NCI-H146 (cell line): ENCODE measurements around the gene MDK.
A peak's percentile ranks its signal among the peaks of the same experiment; 100 is the strongest.

Experiments
- DNase-seq: peaks from one replicate; lab custom pipeline; 2025; lab: John Stamatoyannopoulos, UW

The MDK gene, protein sequence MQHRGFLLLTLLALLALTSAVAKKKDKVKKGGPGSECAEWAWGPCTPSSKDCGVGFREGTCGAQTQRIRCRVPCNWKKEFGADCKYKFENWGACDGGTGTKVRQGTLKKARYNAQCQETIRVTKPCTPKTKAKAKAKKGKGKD

DNA sequence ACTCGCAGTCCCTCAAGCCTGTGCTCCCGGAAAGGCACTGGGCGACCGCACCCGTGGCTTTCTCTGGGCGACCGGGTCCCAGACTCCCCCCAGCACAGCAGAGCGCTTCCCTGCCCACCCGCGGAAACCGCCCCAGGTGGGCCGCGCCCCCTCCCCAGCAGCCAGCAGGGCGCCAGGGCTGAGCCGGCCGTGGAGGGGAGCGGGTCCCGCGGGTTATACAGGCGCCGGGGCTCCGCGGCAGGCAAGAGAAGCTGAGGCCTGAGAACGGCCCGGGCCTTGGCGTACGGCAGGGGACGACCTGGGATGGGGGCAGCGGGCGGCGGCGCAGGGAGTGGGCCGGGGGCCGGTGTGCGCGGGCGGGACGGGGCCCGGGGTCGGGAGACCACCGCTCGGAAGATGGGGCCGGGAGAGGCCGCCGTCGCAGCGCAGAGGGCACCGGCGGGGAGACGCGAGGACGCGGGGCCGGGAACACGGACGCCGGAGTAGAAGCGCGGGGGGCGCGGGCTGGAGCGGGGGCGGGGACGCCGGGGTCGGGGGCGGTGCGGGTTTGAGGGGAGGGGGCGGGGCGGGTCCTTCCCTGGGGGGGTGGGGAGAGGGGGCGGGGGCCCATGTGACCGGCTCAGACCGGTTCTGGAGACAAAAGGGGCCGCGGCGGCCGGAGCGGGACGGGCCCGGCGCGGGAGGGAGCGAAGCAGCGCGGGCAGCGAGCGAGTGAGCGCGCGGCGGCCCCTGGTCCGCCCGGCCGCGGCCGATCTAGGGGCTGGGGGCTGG lies at the start of gene MDK:
Gene MDK, plus strand, starts transcription at position 622 of the 771 bp plus-strand sequence. CDS start 389 bp downstream, outside the sequence.
- DNase-seq, result peak; percentile 45

DNA sequence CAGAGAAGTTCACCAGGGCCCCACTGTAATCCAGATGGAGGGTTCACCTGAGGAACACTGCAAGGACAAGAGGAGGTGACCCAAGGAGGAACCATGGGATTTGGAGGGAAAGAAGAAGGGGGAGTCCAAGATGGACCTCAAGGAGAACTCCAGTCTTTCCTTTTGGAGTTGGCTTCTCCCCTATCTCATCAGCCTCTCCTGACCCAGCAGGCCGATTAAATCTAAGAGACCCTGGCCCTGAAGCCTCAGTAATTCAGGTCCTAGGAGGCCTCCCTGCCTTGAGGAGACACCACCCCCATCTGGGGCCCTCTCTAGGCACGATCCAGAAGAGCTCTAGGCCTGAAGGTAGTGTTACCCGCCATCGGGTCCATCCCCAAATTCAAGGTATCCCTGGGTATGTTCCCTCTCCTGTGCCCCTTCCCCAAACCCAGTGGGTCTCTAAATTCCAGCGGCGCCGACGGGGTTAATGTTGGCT lies 49.3 kb upstream of the MDK start:
- DNase-seq, result no peak

DNA sequence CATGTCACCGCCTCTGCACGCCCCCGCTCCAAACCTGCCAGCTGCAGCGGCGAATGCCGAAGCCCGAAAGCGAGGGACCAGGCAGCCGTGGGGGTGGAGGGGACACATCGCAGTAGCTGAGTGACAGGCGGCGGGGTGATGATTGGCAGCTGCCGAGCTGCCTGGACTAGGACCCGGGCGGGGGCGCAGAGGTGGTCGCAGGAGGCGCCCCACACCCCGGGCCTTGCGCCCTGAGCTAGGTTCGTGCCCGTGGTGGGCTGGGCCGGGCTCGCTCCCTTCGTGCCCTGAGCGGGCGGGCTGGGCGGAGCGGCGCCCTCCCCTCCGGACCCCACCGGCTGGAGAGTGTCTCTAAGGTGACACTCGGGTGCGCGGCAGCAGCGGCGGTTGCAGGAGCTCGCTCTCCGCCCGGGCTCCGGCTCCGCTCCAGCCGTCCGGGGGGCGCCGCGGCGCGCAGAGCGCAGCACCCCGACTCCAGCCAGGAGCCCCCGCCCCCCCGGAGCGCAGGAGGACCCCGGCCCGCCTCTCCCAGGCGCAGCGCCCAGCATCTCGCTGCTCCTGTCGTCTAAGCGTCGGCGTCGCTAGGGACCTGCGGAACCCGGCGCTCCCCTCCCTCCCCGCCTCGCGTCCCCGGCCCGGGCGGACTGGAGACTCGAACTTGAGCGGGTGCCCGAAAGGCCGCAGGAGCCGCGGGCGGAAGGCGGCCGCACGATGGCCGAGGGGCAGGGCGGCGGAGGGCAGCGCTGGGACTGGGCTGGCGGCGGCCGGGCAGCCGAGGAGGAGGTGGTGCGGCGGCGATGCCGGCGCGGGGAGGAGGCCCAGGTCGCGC lies 48.7 kb upstream of the MDK start:
- peak; percentile 52 for DNase-seq

DNA sequence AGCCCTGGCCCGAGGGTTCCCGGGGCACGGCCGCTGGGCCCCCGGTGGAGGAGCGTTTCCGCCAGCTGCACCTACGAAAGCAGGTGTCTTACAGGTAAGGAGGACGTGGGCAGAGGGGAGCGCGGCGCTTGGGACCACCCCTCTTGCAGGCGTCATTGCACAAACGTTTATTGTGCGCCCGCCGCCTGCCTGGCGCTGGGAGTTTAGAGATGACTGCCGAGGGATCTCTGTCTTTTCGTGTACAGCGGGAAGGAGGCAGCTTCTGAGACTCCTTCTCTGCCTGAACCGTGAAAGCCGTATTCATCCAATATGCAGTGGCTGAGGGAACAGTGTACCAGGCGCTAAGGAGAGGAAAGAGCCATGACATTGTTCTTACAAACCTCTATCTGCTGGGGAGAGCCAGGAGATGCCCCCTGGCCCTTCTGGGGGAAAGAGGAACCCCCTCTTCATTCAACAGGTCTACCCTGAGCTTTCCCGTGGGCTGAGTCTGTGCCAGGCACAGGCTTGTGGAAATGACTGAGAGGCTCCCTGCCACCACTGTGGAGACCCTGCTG lies 48.0 kb upstream of the MDK start:
- DNase-seq, result peak; percentile 72

DNA sequence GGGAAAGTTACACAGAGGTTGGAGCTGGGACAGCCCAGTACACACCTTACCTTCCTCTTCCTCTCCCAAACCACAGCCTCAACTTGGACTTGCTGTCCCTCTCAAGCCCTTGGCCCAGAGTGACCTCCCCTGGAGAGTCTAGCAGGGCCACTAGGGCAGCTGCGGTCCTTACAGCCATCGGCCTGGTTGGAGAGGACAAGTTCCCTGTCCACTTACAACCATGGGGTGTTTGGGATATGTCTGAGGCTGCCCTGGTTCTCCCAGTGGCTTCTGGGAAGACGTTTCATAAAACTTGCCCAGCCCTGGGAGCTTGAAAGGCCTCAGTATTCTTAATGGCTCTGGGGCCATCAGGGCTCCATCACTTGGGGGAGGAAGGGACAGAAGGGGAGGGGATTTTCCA lies 47.3 kb upstream of the MDK start:
- no peak for DNase-seq

DNA sequence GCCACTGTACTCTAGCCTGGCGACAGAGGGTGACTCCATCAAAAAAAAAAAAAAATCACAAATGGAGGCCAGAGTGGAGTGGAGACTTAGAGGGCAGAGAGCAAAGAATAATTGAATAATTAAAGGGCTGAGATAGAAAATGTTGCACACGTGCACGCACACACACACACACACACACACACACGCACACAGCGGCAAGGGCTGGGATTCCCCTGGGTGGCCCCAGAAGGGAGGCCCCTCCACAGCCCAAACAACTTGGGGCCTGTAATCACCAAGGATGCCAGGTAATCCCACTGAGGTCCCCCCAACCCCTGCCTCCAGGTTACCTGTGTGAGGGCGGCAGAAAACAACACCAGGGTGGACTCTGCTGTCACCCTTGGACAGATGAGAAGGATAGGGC lies 46.2 kb upstream of the MDK start:
- DNase-seq, result no peak

DNA sequence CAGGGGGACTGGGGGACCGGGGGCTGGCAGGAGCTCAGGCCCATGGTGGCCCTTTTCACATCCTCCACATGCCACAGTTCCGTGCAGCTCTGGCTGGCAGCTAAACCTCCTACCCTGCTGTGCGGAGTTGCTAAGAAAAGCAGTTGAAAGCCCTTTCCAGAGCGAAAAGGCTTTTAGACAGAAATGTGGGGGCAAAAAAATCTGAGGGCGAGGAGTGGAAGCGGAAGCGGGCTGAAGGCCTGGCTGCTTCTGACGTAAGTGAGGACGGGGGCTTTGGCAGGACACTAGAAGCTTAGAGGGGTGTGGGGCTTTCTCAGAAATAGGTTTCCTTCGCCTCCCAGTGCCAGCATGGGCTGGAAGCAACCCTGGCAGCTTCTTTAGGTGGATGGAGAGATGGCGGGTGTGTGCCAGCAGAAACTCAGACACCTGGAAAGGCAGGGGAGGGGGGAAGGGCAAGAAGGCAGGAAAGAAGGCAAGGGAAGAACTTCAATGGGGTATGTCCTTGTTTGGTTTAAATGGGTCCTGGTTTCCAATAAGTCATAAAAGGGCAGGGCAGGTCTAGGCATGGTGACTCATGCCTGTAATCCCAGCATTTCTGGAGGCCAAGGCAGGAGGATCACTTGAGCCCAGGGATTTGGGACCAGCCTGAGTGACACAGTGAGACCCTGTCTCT lies 45.4 kb upstream of the MDK start:
- no peak for DNase-seq

DNA sequence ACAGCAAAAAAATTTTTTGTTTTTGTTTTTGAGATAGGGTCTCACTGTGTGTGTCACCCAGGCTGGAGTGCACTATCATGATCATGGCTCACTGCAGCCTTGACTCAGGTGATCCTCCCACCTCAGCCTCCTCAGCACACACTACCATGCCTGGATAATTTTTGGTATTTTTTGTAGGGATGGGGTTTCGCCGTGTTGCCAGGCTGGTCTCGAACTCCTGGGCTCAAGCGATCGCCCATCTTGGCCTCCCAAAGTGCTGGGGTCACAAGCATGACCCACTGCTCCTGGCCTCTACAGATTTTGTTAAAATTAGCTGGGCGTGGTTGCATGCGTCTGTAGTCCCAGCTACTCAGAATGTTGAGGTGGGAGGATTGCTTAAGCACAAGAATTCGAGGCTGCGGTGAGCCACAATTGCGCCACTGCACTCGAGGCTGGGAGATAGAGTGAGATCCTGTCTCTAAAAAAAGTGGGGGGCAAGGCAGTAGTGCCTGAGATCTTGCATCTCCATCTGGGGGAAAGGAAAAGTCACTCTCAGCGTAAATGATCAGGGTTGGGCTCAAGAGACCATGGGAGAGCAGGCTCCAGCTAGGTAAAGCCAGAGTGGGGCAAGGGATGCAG lies 44.8 kb upstream of the MDK start:
- DNase-seq, result no peak

DNA sequence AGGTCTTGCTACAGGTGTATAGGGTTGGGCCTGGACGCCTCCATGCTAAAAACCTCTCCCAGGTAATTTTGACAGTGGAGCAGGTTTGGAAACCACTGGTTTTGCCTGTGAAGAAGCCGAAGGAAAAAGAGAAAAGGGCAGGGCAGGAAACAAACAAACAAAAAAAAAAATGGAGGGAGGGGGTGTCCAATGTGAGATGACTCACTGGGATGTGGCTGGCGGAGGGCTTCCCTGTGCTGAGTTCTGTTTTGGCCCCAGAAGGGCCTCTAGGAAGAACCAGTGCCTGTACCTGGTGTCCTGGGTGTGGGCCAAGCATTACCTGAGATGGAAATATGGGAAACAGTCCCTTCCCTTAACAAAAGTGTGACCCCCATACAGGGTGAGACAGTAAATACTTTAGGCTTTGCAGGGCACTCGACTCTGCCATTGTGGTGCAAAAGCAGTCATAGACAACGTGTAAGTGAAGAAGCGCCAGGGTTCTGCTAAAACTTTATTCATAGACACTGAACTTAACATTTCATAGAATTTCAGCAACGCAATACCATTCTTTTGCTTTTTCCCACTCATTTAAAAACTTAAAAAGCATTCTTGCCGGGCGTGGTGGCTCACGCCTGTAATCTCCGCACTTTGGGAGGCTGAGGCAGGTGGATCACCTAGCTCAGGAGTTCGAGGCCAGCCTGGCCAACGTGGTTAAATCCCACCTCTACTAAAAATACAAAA lies 43.7 kb upstream of the MDK start:
- DNase-seq, result no peak

DNA sequence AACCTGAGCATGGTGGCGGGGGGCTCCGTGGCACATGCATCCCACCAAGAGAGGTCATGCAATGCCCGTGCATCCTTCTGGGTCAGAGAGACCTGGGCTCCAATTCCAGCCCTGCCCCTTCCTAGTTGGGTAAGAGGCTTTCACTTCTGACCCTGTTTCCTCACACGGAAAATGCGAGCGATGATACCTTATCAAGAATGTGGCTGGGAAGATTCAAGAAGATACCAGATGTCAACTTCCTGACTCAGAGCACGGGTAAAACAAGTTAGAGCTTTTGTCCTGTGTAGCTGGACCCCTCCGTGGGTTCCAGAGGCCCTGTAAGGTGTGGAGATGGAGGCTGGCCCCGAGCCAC lies 42.9 kb upstream of the MDK start:
- no peak for DNase-seq

DNA sequence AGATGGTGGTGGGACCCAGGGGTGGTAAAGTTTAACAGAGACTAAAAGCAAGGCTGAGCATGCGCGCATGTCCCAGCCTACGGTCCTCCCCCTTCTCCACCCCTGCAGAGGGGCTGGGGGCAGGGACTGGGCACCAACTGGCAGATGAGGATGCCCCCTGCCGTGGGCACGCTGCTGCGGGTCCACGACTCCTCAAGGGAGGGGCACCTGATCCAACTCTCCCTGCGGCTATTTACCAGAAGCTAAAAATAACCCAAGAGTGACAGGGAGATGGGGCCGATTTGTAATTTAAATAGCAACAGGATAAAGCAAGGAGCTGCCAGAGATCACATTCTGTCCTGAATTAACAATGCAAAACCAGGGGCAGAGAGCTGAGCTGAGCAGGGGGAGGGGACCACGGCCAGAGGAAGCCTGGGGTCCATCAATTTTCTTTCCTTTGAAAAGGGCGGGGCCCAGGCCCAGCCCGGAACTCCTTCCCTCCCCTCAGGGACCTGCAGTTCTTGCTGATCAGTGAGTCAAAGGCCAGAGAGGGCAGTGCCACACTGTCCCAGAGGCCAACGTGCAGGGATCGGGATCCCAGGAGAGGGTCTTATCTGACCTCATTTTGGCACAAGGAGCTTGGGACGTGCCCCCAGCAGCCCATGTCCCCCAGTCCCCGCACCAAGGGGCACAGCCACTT lies 42.3 kb upstream of the MDK start:
- peak; percentile 98 for DNase-seq

DNA sequence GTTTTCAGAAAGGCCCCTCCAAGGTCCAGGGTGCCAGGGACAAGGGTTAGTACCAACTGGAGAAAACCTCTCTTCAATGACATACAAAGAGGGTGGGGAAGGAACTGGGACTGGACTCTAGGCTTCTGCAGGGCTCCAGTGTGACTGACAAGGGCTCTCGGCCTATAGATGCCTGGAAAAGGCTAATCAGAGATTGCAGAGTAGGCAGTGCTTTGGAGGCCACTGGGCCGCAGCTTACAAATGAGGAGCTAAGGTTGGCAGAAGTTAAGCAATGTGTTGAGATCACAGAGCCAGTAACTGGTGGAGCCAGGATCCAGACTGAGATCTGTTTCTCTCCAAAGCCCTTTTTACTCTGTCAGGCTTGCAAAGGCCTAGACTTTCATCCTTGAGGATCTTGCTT lies 41.7 kb upstream of the MDK start:
- DNase-seq, result peak; percentile 12

DNA sequence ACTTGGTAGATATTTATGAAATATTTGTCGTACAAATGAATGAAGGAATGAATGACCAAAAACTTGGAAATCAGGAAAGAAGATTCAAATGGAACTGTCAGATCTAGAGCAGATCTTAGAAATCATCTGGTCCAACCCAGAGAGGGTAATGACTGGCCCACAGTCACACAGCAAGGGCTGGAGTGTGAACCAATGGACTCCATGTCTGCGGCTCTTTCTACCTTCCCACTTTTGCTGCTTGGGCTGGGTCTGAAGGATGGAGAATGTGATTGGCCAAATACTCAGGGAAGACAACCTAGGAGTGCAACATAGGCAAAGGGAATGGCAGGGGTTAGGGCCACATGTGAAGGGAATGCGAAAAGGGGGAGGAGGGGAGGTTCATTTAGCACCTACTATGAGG lies 40.0 kb upstream of the MDK start:
- no peak for DNase-seq

DNA sequence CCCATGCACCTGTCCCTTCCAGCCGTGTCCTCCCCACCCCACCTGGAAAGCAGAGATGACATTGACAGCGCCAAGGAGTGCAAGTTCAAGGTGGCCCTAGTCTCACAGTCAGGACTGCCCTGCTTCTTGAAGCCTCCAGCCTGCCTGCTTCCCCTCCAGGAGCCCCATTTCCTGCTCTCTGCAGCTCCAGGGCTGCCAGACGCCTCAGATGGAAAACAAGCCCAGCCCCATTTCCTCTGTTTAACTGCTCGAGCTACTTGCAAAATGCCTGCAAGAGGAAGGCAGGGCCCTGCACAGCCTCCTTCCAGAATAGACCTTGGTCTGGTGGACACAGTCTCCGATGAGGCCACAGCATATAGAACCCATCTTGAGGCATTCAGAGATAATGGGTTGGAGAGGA lies 39.2 kb upstream of the MDK start:
- DNase-seq, result no peak

DNA sequence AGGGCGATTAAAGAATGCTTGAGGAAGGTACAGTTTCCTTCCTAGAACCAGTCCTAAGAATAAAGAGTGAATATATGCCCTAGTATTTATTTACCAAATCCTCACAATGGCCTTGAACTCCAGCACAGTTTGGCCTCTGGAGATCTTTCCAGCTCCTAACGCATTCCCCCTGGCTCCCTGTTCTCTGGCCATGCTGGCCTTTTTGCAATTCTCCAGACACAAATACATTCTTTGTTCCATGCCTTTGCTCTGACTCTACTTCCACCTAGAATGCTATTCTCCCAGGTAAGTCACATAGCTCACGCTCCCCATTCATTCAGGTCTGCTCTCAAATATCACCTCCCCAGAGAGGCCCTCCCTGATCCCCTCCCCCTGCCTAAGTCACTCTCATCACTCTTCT lies 37.9 kb upstream of the MDK start:
- no peak for DNase-seq

DNA sequence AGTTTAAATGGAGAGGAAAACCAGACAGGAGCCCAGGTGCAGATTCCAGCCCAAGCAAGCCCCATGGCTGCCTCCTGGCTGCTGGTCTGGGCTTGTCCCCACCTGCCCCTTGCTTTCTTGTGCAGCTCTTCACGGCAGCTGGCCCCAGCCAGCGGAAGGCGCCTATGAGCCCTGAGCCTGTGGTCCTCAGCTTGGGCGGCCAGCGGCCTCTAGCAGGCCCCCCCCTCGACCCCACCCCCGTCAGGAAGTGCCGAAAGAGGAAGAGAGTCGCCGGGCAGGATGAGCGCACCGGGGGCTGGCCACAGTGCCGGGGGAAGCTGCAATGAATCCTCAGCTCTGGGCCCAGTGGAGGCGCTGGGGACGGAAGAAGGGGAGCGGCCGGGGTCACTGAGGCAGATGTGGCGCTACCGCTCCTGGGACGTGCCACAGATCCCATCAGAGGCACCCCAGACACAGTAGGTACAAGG lies 36.3 kb upstream of the MDK start:
- peak; percentile 62 for DNase-seq

DNA sequence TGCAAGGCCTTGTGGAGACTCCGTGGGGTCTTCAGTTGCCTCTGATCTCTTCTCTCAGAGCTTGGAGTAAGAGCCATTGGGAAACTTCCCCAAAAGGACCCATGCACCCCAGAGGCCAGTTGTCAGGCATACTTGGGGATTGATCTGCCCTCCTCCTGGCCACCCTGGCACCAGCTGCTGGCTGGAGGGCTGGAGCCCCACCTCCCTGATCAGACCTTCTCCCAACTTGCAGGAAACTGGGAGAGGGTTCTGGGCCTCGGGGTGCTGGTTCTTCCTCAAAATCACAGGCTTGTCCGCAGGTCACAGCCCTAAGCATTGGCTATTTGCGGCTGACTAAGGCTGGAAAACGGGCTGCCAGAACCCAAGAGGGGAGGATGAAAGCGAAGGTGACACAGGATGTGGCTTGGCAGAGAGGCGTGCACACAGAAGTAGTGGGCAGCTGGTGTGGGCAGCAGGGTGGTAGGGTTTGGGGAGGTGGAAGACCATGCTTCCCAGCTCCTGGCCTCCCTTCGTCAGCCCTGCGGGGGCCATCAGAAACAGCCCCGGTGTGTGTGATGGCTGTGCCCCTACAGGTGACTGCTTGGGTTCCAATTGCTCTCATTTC lies 35.5 kb upstream of the MDK start:
- no peak for DNase-seq

DNA sequence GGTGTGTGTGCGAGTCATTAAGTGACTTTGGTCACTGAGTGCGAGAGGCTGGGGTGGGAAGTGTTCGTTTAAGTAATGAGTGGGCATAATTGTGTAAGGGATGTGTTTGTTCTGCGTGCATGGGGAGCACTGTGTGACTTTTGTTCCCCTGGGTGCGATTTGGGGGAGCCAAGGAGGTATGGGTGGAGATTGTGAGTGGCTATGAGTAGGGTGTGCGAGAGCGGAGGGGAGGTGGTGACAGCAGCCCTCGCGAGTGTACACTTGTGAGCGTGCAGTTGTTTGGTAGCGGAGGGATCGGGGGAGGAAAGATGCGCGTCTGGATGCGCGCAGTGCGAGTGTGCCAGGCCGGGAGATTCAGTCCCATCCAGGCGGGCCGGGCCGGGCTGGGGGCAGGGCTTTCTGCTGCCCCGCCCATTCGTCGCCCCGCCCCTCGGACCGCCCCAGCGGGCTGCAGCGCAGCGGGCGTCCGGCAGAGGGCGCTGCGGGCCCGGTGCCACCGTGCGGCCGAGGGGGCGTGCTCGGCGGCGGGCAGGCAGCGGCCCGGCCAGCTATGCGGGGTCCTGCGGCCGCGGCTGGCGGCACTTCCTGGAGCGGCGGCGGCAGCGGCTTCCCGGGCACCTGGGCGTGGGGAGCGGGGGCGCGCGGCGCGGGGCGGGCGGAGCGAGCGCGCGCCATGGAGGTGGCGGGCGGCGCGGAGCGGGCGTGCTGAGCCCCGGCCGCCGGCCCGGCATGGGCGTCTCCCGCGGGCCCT lies 34.4 kb upstream of the MDK start, which contains the start of gene DGKZ:
Gene DGKZ, plus strand, starts transcription at position 578 of the 751 bp plus-strand sequence. CDS start 197 bp downstream, outside the sequence.
- DNase-seq, result peak; percentile 76
